Stimulated activated CD8-positive, alpha-beta memory T cell treated with anti-CD3 and anti-CD28 coated beads, Interleukin-15, amount 100 ng/mL, for 4 hours (primary cell): ENCODE results near the gene SBSN.
A peak's percentile ranks its signal among the peaks of the same experiment; 100 is the strongest.

Experiments
- DNase-seq, 2 donors: peaks; one replicate each; pipeline ENCODE4 v3.0.0-alpha.2; 2020; ENCODE audit warnings: low read depth in 2 of 2

Gene SBSN

GRCh38 chr19:35554076-35554475 is 26.0 kb upstream of the SBSN start:
- DNase-seq = no peak

GRCh38 chr19:35553385-35554000 is 25.4 kb upstream of the SBSN start:
- no peak for DNase-seq

DNA sequence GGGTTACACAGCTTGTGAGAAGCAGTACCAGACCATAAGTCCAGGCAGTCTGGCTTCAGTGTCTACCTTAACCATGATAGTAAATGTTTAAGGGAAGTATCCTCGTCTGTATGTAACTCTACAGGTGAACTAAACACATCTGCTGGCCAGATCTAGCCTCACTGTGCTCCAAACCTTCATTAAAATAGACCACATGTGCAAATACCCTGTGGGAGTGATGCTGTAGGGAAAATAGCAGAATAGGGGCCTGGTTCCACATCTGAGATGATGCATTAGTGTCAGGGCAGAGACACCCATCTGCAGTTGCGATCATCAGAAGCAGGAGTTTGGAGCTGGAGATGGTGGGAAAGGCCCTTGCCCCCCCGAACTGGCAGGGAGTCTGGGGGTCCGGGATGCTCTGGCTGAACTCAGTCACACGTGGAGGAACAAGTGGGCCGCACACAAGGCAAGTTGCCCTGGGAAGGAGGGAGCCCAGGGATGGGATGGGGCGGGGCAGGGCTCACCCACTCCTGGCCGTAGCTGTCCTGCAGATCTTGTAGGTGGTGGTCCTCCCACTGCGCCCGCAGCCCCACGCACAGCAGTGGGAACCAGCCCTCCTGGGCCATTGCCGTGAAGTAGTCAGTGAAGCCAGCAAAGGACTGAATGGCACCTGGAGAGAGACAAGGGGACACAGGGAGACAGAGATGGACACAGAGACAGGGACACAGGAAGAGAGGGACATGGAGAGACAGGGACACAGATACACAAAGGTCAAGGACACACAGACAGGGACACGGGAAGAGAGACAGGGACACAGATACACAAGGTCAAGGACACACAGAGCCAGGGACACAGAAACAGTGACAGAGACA is 24.6 kb upstream of the SBSN start:
- DNase-seq = no peak

DNA sequence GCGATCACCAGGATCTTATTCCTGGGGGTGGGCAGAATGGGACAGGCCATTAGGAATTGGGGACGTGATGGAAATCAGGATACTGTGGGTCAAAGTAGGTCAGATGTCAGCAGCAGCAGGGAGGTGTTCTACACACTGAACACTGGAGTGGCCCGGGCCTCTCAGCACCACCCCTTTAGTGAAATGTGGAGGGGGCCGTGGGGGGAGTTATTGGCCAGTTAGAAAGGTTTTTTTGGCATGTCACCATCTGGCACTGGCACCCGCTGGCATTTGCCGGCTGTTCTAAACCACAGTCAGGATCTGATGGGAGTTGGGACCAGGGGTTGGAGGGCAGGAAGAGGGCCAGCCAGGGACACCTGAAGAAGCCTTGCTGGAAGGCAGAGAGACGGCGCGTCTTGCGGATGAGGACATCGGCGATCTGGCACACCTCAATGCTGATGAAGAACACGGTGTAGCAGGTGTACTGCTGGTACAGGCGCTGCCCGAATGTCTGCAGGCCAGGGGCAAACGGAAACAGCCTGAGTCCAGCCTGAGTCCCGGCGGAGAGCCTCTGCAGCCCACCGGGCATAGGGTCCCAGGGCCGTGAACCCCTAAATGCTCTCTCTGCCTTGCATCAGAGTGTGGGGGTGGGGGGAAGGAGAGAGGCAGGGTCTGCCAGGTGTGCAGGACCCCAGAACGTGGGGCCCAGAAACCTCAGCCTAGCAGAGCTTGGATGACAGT is 23.1 kb upstream of the SBSN start:
- no peak for DNase-seq

GRCh38 chr19:35549879-35550523 is 21.9 kb upstream of the SBSN start:
- no peak for DNase-seq

- DNase-seq = peak in 1 of 2 donors; percentile 24
These were observed 21.2 kb upstream of the SBSN start for GRCh38 chr19:35549174-35549788.

- no peak for DNase-seq
These were observed 18.4 kb upstream of the SBSN start for GRCh38 chr19:35546532-35546931.

GRCh38 chr19:35545855-35546381 is 17.8 kb upstream of the SBSN start:
- DNase-seq = peak; percentile 46 to 47

GRCh38 chr19:35545001-35545854 is 17.1 kb upstream of the SBSN start, which contains the start of gene TMEM147:
Gene TMEM147, plus strand, starts transcription at chr19:35545626. Its CDS starts 114 bp downstream, at chr19:35545740.
- peak; percentile 63 to 73 for DNase-seq

DNA sequence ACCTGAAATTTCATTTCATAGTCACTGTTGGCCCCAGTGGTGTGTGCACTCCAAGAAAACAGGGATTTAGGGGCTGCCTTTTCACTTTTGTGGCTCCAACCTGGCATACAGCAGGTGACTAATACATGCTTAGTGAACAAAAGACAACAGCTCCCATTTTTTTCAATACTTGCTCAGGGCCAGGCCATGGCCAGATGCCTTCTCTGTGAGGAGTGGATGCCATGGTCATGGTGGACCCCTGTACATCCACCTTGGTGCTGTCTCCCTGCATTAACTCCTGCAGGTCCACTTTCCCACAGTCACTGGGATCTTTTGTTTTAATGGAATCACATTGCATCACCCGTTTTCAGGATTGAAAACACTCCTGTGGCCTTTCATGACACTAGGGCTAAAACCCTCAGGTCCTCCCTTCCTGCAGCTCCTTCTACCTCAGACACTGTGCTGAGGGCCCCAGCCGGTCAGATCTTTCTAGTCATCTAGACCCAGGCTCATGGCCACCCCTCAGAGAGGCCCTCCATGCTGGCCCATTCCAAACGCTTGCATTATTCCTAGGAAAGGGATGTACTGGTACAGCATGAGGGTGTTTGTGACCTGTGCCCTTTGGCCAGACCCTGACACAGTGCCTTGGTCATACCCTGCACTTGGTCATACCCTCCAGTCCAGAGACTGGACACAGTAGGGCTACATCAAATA is 16.1 kb upstream of the SBSN start:
- no peak for DNase-seq

DNA sequence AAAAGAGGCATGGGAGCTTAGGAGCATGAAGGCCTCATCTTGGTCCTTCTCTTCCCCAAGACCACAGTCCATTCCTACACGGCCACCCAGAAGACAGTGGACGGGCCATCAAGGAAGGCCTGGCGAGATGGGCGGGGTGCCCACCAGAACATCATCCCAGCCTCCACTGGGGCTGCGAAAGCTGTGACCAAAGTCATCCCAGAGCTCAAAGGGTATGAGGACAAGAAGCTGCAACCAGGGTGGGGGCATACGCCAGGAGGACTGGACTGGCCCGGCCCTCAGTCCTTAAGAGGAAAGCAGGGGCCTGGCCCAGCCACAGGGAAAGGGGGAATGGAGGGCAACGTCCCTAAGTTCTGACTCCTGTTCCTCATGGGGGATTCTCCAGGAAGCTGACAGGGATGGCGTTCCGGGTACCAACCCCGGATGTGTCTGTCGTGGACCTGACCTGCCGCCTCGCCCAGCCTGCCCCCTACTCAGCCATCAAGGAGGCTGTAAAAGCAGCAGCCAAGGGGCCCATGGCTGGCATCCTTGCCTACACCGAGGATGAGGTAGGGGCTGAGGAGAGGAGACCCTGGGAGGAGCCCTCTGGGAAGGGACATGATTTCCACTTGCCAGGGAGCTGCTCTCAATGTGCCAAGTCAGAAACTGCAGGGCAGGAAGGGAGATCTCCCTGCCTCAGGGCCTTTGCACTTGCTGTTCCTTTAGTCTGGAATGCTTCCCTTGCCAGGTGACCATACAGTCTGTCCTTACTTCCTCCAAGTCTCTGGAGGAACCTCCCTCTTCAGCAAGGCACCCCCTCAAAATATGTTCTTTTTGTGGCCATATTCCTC is 15.4 kb upstream of the SBSN start:
- DNase-seq = no peak

GRCh38 chr19:35542209-35542608 is 14.1 kb upstream of the SBSN start:
- DNase-seq = no peak

DNA sequence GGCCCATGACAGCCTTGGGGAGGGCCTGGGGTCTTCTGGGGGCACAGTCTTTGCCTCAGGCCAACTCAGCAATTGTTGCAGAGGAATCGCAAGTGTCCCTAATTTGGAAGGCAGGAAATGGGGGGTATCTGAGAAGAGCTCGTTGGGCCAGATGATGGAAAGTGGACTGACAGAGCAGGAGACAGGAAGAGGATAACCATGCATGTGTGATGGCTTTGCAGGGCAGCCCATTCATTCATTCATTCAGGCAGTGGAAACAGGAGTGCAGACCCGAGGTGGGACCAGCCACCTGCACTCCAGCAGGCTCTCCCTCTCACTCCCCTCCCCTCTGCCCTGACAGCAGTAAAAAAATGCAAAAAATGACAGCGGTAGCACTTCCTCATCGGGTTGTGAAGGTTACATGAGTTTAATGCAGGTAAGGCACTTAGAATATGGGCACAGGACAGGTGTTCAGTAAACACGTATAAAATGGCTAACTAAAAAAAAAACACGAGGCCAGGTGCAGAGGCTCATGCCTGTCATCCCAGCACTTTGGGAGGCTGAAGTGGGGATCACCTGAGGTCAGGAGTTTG is 12.3 kb upstream of the SBSN start:
- no peak for DNase-seq

- no peak for DNase-seq
These were observed 11.7 kb upstream of the SBSN start for GRCh38 chr19:35539850-35540249.

DNA sequence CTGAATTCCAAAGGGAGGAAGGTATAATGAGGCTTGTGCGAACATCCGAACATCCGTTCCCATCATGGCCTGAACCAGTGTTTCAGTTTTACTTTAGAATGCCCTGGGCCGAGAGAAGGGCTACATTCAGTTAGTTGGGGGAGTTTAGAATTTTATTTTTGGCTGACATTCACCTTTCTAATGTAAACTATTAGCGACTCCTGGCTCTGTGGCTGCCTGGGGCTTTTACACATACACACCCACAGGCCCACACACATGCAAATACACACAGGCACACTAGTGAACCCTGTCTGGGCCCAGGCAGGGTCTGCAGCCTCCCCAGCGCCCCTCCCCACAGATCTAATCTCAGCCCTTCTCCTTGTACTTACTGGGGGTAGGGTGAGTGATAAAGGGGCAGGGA is 11.2 kb upstream of the SBSN start:
- DNase-seq = no peak

- no peak for DNase-seq
These were observed 6.8 kb upstream of the SBSN start for GRCh38 chr19:35534803-35535480.

- no peak for DNase-seq
These were observed 5.8 kb upstream of the SBSN start for GRCh38 chr19:35533822-35534392.
